Memory B cell (primary cell): ENCODE results near the gene SIGLEC12.

Source experiments
- ATAC-seq: fragments of 150-1000 bp; cut with Tn5 transposase; 2 replicates; pipeline ENCODE4 v1.10.0; 2021; ENCODE audit warnings: low read depth, mild to moderate bottlenecking, moderate library complexity
- DNase-seq, 2 donors: peaks; one replicate each; pipeline ENCODE4 v3.0.0; 2022; ENCODE audit warnings: low spot score in 2 of 2
- H3K27ac Mint-ChIP-seq: one replicate; pipeline ENCODE4 v1.8.0; 2022; ENCODE audit warnings: mild to moderate bottlenecking, moderate library complexity, mixed read lengths
- H3K27me3 Mint-ChIP-seq: one replicate; pipeline ENCODE4 v1.8.0; 2022; ENCODE audit warnings: mixed read lengths
- H3K36me3 Mint-ChIP-seq: one replicate; pipeline ENCODE4 v1.8.0; 2022; ENCODE audit warnings: mild to moderate bottlenecking, mixed read lengths
- H3K4me1 Mint-ChIP-seq: one replicate; pipeline ENCODE4 v1.8.0; 2022; ENCODE audit warnings: mixed read lengths
- H3K4me3 Mint-ChIP-seq: one replicate; pipeline ENCODE4 v1.8.0; 2022; ENCODE audit warnings: mild to moderate bottlenecking, moderate library complexity, mixed read lengths
- H3K9me3 Mint-ChIP-seq: one replicate; pipeline ENCODE4 v1.8.0; 2022; ENCODE audit warnings: mixed read lengths

Gene SIGLEC12

GRCh38 chr19:51485960-51486660 lies 15.5 kb downstream of the SIGLEC12 start:
- no peak overlapping the region for H3K4me3 Mint-ChIP-seq
- H3K4me1 Mint-ChIP-seq: peaks cover 4% of the 10 kb centered on the region
- H3K36me3 Mint-ChIP-seq: peaks cover 2% of the 10 kb centered on the region
- H3K27me3 Mint-ChIP-seq: peaks cover 19% of the 10 kb centered on the region
- DNase-seq: no peak
- peaks cover 3% of the 10 kb centered on the region for H3K9me3 Mint-ChIP-seq
- no peak for ATAC-seq
- H3K27ac Mint-ChIP-seq: no peak overlapping the region

GRCh38 chr19:51480590-51480989 lies 21.0 kb downstream of the SIGLEC12 start:
- H3K27me3 Mint-ChIP-seq: peaks cover 34% of the 10 kb centered on the region
- no peak overlapping the region for H3K4me3 Mint-ChIP-seq
- H3K27ac Mint-ChIP-seq: no peak overlapping the region

GRCh38 chr19:51479531-51480331 lies 21.9 kb downstream of the SIGLEC12 start:
- no peak for DNase-seq
- Mint-ChIP-seq H3K9me3 (no peaks in the 10 kb centered on the region), H3K4me3 (no peak overlapping the region), H3K36me3 (no peaks in the 10 kb centered on the region), H3K27ac (no peak overlapping the region), H3K27me3 (peaks cover 27% of the 10 kb centered on the region), H3K4me1 (no peaks in the 10 kb centered on the region)
- ATAC-seq: no peak

More at GRCh38 chr19:51480590-51480989, 21.0 kb downstream of the SIGLEC12 start:
- no peaks in the 10 kb centered on the region for H3K9me3 Mint-ChIP-seq
- DNase-seq: no peak
- H3K4me1 Mint-ChIP-seq: no peaks in the 10 kb centered on the region
- H3K36me3 Mint-ChIP-seq: no peaks in the 10 kb centered on the region
- no peak for ATAC-seq

DNA sequence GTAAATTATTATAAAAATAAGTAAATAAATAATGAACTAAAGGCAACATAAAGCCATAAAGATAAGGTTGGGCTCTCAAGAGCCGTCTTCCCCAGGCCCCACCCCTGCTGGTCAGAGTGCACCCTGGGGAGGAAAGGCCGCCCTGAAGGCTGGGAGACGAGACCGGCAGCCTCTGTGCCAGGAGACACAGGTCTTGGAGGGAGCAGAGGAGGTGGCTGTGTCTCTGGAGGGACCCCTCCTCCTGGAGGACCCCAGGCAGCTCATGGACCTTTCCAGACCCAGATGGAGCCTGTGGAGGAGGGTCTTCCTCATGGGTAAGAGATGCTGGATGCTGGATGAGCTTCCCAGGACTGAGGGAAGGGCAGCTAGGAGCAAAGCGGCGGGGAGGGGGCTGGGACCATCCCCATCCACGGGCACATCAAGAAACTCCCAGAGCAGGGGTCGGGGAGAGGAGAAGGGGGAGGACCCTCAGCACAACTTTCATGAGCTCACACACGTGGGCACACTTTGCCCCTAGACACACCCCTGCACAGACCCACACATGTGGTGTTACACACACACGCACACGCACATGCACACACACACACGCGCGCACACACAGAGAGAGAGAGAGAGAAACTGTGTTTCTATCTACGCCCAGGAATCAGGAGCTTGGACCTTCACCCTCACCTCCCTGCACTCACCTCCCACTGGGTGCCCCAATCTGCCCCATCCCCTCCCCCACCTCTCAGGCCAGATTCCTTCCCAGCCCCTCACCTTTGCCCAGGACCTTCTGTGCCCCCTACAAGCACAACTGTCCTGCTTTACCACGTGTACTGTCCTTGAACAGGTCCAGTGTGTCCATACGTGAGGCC lies 23.0 kb downstream of the SIGLEC12 start, which contains the start of gene CEACAM18:
TSS of gene CEACAM18 (plus strand) at position 159 of the 854 bp plus-strand sequence.
- H3K36me3 Mint-ChIP-seq: no peaks in the 10 kb centered on the region
- no peaks in the 10 kb centered on the region for H3K9me3 Mint-ChIP-seq

GRCh38 chr19:51477344-51477743 lies 24.3 kb downstream of the SIGLEC12 start:
- Mint-ChIP-seq H3K4me3 (no peak overlapping the region), H3K9me3 (no peaks in the 10 kb centered on the region), H3K36me3 (no peaks in the 10 kb centered on the region), H3K27ac (no peak overlapping the region), H3K4me1 (peaks cover 6% of the 10 kb centered on the region), H3K27me3 (peaks cover 20% of the 10 kb centered on the region)
- DNase-seq (no peak), ATAC-seq (no peak)

More for the DNA sequence above, 23.0 kb downstream of the SIGLEC12 start, which contains the start of gene CEACAM18:
- peaks cover 24% of the 10 kb centered on the region for H3K27me3 Mint-ChIP-seq
- no peaks in the 10 kb centered on the region for H3K4me1 Mint-ChIP-seq
- DNase-seq (no peak), ATAC-seq (no peak)
- no peak within 1 kb of the TSS for H3K27ac Mint-ChIP-seq
- no peak within 1 kb of the TSS for H3K4me3 Mint-ChIP-seq

GRCh38 chr19:51476164-51476563 lies 25.4 kb downstream of the SIGLEC12 start:
- peaks cover 20% of the 10 kb centered on the region for H3K27me3 Mint-ChIP-seq
- no peak overlapping the region for H3K4me3 Mint-ChIP-seq
- DNase-seq: no peak
- no peak for ATAC-seq
- no peaks in the 10 kb centered on the region for H3K36me3 Mint-ChIP-seq
- H3K4me1 Mint-ChIP-seq: peaks cover 6% of the 10 kb centered on the region
- H3K27ac Mint-ChIP-seq: no peak overlapping the region
- H3K9me3 Mint-ChIP-seq: no peaks in the 10 kb centered on the region

DNA sequence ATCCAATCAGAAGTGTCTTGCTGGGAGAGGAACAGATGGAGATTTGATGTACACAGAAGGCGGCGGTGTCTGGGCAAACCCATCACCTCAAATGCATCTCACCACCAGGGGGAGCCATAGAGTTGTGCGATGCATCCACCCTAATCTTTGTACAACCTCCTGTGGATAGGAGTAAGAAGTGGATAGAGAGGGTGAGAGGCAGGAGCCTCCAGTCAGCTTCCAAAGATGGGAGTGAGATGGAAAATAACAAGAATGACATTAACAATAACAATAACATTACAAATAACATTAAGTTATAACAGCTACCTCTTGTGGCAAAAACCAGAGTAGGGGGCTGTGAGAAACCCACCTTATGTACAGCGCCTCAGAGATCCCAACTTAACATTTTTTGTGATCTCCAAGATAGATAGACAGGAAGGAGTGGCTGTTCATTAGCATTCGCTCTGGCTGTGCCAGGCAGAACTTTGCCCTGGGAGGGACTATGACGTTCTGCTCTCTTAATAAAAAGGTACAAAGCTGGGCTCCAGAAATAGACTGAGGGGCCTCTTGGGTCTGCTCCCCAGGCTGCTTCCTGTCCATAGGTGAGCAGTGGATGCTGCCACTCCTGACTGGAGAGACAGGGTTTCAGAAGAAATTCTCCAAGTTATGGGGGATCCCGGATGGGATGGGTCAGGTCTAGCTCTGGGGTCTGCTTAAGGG lies 28.4 kb downstream of the SIGLEC12 start:
- Mint-ChIP-seq H3K27me3 (peaks cover 3% of the 10 kb centered on the region), H3K27ac (no peak overlapping the region), H3K4me3 (no peak overlapping the region), H3K4me1 (peaks cover 6% of the 10 kb centered on the region), H3K36me3 (no peaks in the 10 kb centered on the region), H3K9me3 (no peaks in the 10 kb centered on the region)
- DNase-seq (peak; percentile 88 to 92), ATAC-seq (peak; percentile 89)

GRCh38 chr19:51472607-51473006 lies 29.0 kb downstream of the SIGLEC12 start:
- DNase-seq (no peak), ATAC-seq (no peak)
- H3K27me3 Mint-ChIP-seq: peaks cover 3% of the 10 kb centered on the region
- no peaks in the 10 kb centered on the region for H3K9me3 Mint-ChIP-seq
- H3K4me3 Mint-ChIP-seq: no peak overlapping the region
- peaks cover 6% of the 10 kb centered on the region for H3K4me1 Mint-ChIP-seq
- H3K36me3 Mint-ChIP-seq: no peaks in the 10 kb centered on the region
- no peak overlapping the region for H3K27ac Mint-ChIP-seq

DNA sequence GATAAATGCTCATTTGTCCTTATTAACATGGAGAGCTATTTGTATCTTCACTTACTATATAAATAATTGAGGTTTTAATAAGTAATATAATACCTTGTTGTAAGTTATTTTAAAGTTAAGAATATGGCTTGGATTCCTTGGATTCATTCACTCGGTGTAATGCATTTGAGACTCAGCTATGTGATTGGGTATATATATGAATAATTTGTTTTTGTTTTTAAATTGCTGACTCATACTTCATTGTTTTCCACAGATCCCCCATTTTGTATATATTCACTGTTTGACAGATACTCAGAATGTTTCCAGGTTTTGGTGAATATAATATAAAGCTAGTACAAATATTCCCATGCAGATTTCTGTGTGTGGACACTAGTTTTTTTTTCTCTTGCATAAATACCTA lies 30.1 kb downstream of the SIGLEC12 start:
- Mint-ChIP-seq H3K36me3 (no peaks in the 10 kb centered on the region), H3K4me3 (no peak overlapping the region), H3K27ac (no peak overlapping the region), H3K27me3 (peaks cover 2% of the 10 kb centered on the region), H3K4me1 (peaks cover 6% of the 10 kb centered on the region), H3K9me3 (no peaks in the 10 kb centered on the region)
- ATAC-seq (no peak), DNase-seq (no peak)

DNA sequence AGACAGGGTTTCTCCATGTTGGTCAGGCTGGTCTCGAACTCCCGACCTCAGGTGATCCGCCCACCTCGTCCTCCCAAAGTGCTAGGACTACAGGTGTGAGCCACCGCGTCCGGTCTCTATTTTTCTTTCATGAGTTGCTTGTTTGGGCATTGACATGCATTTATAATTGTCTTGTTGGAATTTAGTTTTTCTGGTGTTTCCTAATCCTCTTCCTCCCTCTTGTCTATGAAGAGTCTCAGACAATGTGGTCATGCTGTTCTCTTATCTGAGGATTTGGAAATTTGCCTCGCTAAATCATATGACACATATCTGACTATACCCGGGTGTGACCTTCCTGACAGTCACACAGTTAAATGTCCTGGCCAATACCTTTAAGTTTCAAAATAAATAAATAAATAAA lies 30.6 kb downstream of the SIGLEC12 start:
- no peaks in the 10 kb centered on the region for H3K36me3 Mint-ChIP-seq
- H3K9me3 Mint-ChIP-seq: no peaks in the 10 kb centered on the region
- no peak for DNase-seq
- H3K27ac Mint-ChIP-seq: no peak overlapping the region
- no peak for ATAC-seq
- H3K27me3 Mint-ChIP-seq: peaks cover 2% of the 10 kb centered on the region
- H3K4me3 Mint-ChIP-seq: no peak overlapping the region
- peaks cover 6% of the 10 kb centered on the region for H3K4me1 Mint-ChIP-seq

GRCh38 chr19:51469629-51470028 lies 32.0 kb downstream of the SIGLEC12 start:
- DNase-seq (no peak), ATAC-seq (no peak)
- Mint-ChIP-seq H3K4me1 (peaks cover 6% of the 10 kb centered on the region), H3K27me3 (peaks cover 4% of the 10 kb centered on the region), H3K9me3 (no peaks in the 10 kb centered on the region), H3K27ac (no peak overlapping the region), H3K36me3 (no peaks in the 10 kb centered on the region), H3K4me3 (no peak overlapping the region)

- H3K27me3 Mint-ChIP-seq: peaks cover 7% of the 10 kb centered on the region
- no peaks in the 10 kb centered on the region for H3K36me3 Mint-ChIP-seq
- H3K9me3 Mint-ChIP-seq: no peaks in the 10 kb centered on the region
- H3K4me1 Mint-ChIP-seq: peaks cover 6% of the 10 kb centered on the region
- ATAC-seq (no peak), DNase-seq (no peak)
- H3K4me3 Mint-ChIP-seq: no peak overlapping the region
- H3K27ac Mint-ChIP-seq: no peak overlapping the region
These were observed 32.4 kb downstream of the SIGLEC12 start for GRCh38 chr19:51469162-51469561.

- H3K27me3 Mint-ChIP-seq: peaks cover 7% of the 10 kb centered on the region
- no peak overlapping the region for H3K4me3 Mint-ChIP-seq
- H3K27ac Mint-ChIP-seq: no peak overlapping the region
- DNase-seq (no peak), ATAC-seq (no peak)
- no peaks in the 10 kb centered on the region for H3K9me3 Mint-ChIP-seq
- H3K36me3 Mint-ChIP-seq: no peaks in the 10 kb centered on the region
- H3K4me1 Mint-ChIP-seq: peaks cover 6% of the 10 kb centered on the region
These were observed 33.1 kb downstream of the SIGLEC12 start for GRCh38 chr19:51468545-51468920.
